Measurements from ENCODE around the gene ATP6V0A4.

Gene ATP6V0A4

GRCh38 chr7:138666385-138666784 lies 131.6 kb downstream of the ATP6V0A4 start:
- TF ChIP-seq CTCF (IDR thresholded peaks at IDR 0.05; ENCODE audit: low read depth, low read length) = no peak
- Histone ChIP-seq H3K36me3 (no peaks in the 10 kb centered on the region), H3K27me3 (ENCODE audit: insufficient read depth, low read depth, severe bottlenecking) (no peaks in the 10 kb centered on the region), H3K9me3 (ENCODE audit: severe bottlenecking) (no peaks in the 10 kb centered on the region), H3K27ac (no peak overlapping the region), H3K4me3 (ENCODE audit: low read depth, low read length) (no peak overlapping the region)
- no peak for DNase-seq

GRCh38 chr7:138665669-138666140 lies 132.3 kb downstream of the ATP6V0A4 start:
- no peak for DNase-seq

GRCh38 chr7:138665249-138665648 lies 132.7 kb downstream of the ATP6V0A4 start:
- no peaks in the 10 kb centered on the region for H3K9me3 ChIP-seq (ENCODE audit: severe bottlenecking)
- H3K27ac ChIP-seq = peak overlapping the region; percentile 50; the same call in 1 of the 2 replicates
- no peak for TF ChIP-seq CTCF (IDR thresholded peaks at IDR 0.05; ENCODE audit: low read depth, low read length)
- no peak overlapping the region for H3K4me3 ChIP-seq (ENCODE audit: low read depth, low read length)
- no peaks in the 10 kb centered on the region for H3K27me3 ChIP-seq (ENCODE audit: insufficient read depth, low read depth, severe bottlenecking)
- peak; percentile 66 for DNase-seq
- no peaks in the 10 kb centered on the region for H3K36me3 ChIP-seq

More at GRCh38 chr7:138665669-138666140, 132.3 kb downstream of the ATP6V0A4 start:
- Histone ChIP-seq H3K27ac (no peak overlapping the region), H3K36me3 (no peaks in the 10 kb centered on the region), H3K9me3 (ENCODE audit: severe bottlenecking) (no peaks in the 10 kb centered on the region), H3K4me3 (ENCODE audit: low read depth, low read length) (no peak overlapping the region), H3K27me3 (ENCODE audit: insufficient read depth, low read depth, severe bottlenecking) (no peaks in the 10 kb centered on the region)
- TF ChIP-seq CTCF (IDR thresholded peaks at IDR 0.05; ENCODE audit: low read depth, low read length) = no peak

GRCh38 chr7:138663725-138664710 lies 134.0 kb downstream of the ATP6V0A4 start:
- Histone ChIP-seq H3K9me3 (ENCODE audit: severe bottlenecking) (no peaks in the 10 kb centered on the region), H3K27ac (peak overlapping the region; percentile 54), H3K36me3 (no peaks in the 10 kb centered on the region), H3K4me3 (ENCODE audit: low read depth, low read length) (peak overlapping the region; percentile 63), H3K27me3 (ENCODE audit: insufficient read depth, low read depth, severe bottlenecking) (no peaks in the 10 kb centered on the region)
- peak; percentile 37 for DNase-seq
- TF ChIP-seq CTCF (IDR thresholded peaks at IDR 0.05; ENCODE audit: low read depth, low read length) = no peak

- DNase-seq = no peak
- H3K27me3 ChIP-seq (ENCODE audit: insufficient read depth, low read depth, severe bottlenecking) = no peaks in the 10 kb centered on the region
- no peak for TF ChIP-seq CTCF (IDR thresholded peaks at IDR 0.05; ENCODE audit: low read depth, low read length)
- no peak overlapping the region for H3K27ac ChIP-seq
- H3K36me3 ChIP-seq = no peaks in the 10 kb centered on the region
- no peaks in the 10 kb centered on the region for H3K9me3 ChIP-seq (ENCODE audit: severe bottlenecking)
- no peak overlapping the region for H3K4me3 ChIP-seq (ENCODE audit: low read depth, low read length)
Observed at GRCh38 chr7:138662991-138663320, 135.0 kb downstream of the ATP6V0A4 start.

Data from WERI-Rb-1 (cell line).